Glutamatergic neuron (in vitro differentiated cells): ENCODE measurements around the gene ZFP36L1. TPM values are rescaled to one million over a fixed set of nuclear protein-coding genes. Genes with fewer than 3 reads are reported as not detected.

ENCODE experiments used
- DNase-seq: peaks from one replicate; pipeline ENCODE4 v3.0.0; 2022
- H3K27ac Mint-ChIP-seq: one replicate; pipeline ENCODE4 v1.8.0; 2020; ENCODE audit warnings: mild to moderate bottlenecking, mixed read lengths, inconsistent platforms; ENCODE audit not compliant: unreplicated experiment
- H3K27me3 Mint-ChIP-seq: one replicate; pipeline ENCODE4 v1.8.0; 2020; ENCODE audit warnings: mild to moderate bottlenecking, moderate library complexity, mixed read lengths, inconsistent platforms; ENCODE audit not compliant: unreplicated experiment
- H3K36me3 Mint-ChIP-seq: one replicate; pipeline ENCODE4 v1.8.0; 2020; ENCODE audit warnings: mild to moderate bottlenecking, mixed read lengths, inconsistent platforms; ENCODE audit not compliant: unreplicated experiment
- H3K4me1 Mint-ChIP-seq: one replicate; pipeline ENCODE4 v1.8.0; 2020; ENCODE audit warnings: mild to moderate bottlenecking, low read depth, mixed read lengths, inconsistent platforms; ENCODE audit not compliant: unreplicated experiment
- H3K4me3 Mint-ChIP-seq: one replicate; pipeline ENCODE4 v1.8.0; 2020; ENCODE audit warnings: mild to moderate bottlenecking, mixed read lengths, inconsistent platforms; ENCODE audit not compliant: unreplicated experiment
- H3K9me3 Mint-ChIP-seq: one replicate; pipeline ENCODE4 v1.8.0; 2020; ENCODE audit warnings: mild to moderate bottlenecking, moderate library complexity, mixed read lengths, inconsistent platforms; ENCODE audit not compliant: unreplicated experiment
- long read RNA-seq: library from polyadenylated mRNA; unstranded; transcript quantifications from one replicate; pipeline ENCODE4 v2.0.0, GENCODE V29; 2020; ENCODE audit not compliant: unreplicated experiment
- total RNA-seq: library from RNA; stranded (reverse); fragmentation: NEBNext Ultra II Directional; extraction: Animal tissue kit (Norgen Biotek cat#: 25700); gene quantifications from one replicate; pipeline ENCODE4 v1.2.1, GENCODE V29; 2021; ENCODE audit not compliant: unreplicated experiment
- TF ChIP-seq, protein P1 (sequence below): fragments of 200-600 bp; sonication (generic); IDR thresholded peaks from one replicate; pipeline ENCODE4 v1.5.0; 2021; ENCODE audit not compliant: partially characterized antibody, unreplicated experiment

The ZFP36L1 gene, protein sequence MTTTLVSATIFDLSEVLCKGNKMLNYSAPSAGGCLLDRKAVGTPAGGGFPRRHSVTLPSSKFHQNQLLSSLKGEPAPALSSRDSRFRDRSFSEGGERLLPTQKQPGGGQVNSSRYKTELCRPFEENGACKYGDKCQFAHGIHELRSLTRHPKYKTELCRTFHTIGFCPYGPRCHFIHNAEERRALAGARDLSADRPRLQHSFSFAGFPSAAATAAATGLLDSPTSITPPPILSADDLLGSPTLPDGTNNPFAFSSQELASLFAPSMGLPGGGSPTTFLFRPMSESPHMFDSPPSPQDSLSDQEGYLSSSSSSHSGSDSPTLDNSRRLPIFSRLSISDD
- 2.7 TPM for total RNA-seq
- long read RNA-seq, result 0 reads

DNA sequence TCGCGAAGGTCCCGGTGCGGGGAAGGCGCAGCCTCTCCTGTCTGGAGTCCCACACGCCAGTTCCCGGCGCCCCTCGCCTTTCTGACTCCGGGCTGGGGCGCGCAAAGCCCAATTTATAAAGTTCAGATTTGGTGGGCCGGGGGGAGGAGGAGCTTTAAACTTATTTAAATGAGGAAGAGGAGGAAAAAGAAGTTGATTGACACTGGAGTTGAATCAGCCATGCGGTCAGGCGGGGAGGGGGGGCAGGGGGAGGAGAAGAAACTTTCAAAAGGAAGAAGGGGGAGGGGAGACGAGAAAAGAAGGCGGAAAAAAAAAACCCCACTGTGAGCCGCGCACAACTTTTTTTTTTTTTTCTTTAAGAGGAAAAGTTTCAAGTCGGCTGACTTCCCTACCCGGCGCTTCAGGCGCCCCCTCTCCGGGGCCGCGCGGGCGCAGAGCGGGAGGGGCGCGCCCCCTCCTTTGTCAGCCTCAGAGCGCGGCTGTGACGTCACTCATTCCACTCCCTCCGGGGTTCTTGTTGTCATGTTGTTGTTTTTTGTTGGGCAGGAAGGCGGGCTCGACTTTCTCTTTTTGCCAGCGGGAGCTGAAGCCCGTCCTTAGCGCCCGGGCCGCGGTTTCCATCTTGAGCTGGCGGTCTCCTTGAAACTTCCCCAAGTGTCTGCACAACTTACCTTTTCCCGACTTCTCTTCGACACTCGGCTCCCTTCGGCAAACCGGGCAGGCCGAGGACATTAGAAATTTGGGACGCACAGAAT lies at the start of gene ZFP36L1:
Gene ZFP36L1, minus strand, starts transcription at position 89 of the 755 bp plus-strand sequence. CDS start 129 bp downstream, outside the sequence.
- Mint-ChIP-seq H3K27me3 (peaks cover 18% of the 10 kb centered on the region), H3K4me3 (peak within 1 kb of the TSS; percentile 95), H3K27ac (peak within 1 kb of the TSS; percentile 28), H3K9me3 (peaks cover 2% of the 10 kb centered on the region), H3K36me3 (no peaks in the 10 kb centered on the region), H3K4me1 (peaks cover 6% of the 10 kb centered on the region)
- peak; percentile 39 for DNase-seq
- TF ChIP-seq, protein P1, sequence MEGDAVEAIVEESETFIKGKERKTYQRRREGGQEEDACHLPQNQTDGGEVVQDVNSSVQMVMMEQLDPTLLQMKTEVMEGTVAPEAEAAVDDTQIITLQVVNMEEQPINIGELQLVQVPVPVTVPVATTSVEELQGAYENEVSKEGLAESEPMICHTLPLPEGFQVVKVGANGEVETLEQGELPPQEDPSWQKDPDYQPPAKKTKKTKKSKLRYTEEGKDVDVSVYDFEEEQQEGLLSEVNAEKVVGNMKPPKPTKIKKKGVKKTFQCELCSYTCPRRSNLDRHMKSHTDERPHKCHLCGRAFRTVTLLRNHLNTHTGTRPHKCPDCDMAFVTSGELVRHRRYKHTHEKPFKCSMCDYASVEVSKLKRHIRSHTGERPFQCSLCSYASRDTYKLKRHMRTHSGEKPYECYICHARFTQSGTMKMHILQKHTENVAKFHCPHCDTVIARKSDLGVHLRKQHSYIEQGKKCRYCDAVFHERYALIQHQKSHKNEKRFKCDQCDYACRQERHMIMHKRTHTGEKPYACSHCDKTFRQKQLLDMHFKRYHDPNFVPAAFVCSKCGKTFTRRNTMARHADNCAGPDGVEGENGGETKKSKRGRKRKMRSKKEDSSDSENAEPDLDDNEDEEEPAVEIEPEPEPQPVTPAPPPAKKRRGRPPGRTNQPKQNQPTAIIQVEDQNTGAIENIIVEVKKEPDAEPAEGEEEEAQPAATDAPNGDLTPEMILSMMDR, result no peak

DNA sequence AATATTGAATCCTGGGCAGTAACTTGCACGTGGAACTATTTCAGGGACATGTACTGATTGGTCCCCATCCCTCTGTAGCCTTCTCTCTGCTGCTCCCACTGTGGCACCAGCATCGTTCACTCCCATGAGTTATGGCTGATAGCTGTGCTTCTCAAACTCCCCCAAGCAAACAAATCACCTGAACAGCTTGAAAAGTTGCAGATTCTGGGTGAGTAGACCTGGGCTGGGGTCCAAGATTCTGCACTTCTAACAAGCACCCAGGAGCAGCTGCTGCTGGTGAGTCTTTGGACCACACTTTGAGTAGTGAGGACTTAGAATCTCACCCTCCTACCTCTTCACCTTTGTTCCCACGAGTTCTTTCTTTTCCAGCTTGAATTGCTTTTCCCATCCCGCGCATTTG lies 49.4 kb upstream of the ZFP36L1 start:
- TF ChIP-seq, protein P1, result no peak
- DNase-seq, result no peak
- Mint-ChIP-seq H3K36me3 (no peaks in the 10 kb centered on the region), H3K27me3 (no peaks in the 10 kb centered on the region), H3K9me3 (peaks cover 2% of the 10 kb centered on the region), H3K4me1 (no peaks in the 10 kb centered on the region), H3K27ac (no peak overlapping the region), H3K4me3 (no peak overlapping the region)

DNA sequence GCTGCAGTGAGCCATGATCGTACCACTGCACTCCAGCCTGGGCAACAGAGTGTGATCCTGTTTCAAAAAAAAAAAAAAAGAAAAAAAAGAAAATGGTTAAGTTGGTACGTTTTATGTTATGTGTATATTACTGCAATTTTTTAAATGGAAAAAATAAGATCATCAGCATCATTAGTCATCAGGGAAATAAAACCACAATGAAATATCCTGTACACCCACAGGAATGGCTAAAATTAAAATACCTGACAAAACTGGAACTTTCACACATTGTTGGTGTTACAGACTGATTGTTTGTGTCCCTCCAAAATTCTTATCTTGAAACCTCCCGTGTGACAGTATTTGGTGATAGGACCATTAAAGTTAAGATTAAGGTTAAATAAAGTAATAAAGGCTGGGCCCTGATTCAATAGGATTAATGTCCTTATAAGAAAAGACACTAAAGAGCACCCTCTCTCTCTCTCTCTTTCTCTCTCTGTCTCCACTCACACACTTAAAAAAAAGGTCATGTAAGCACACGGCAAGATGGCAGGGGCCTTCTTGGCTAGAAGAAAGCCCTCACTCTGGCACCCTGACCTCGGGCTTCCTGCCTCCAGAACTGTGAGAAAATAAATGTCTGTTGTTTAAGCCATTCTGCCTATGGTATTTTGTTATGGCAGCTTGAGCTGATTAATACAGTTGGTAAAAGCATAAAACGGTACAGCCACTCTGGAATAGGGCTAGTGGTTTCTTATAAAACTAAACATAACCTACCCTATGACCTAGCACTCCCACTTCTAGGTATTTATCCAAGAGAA lies 48.3 kb upstream of the ZFP36L1 start:
- TF ChIP-seq, protein P1, result no peak
- Mint-ChIP-seq H3K9me3 (peaks cover 12% of the 10 kb centered on the region), H3K36me3 (peaks cover 6% of the 10 kb centered on the region), H3K4me1 (no peaks in the 10 kb centered on the region), H3K4me3 (no peak overlapping the region), H3K27me3 (peaks cover 1% of the 10 kb centered on the region), H3K27ac (no peak overlapping the region)
- DNase-seq, result no peak

DNA sequence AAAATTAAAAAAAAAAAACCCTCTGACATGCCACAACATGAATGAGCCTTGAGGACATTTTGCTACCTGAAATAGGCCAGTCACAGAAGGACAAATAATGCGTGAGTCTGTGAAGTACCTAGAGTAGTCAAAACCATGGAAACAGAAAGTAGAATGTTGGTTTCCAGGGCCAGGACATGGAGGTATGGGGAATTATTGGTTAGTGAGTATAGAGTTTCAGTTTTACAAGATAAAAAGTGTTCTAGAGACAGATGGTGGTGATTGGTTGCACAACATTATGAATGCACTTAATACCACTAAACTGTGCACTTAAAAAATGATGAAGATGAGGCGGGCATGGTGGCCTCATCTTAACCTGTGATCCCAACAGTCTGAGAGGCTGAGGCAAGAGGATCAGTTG lies 47.6 kb upstream of the ZFP36L1 start:
- H3K27me3 Mint-ChIP-seq, result peaks cover 1% of the 10 kb centered on the region
- no peaks in the 10 kb centered on the region for H3K4me1 Mint-ChIP-seq
- H3K36me3 Mint-ChIP-seq, result peaks cover 13% of the 10 kb centered on the region
- TF ChIP-seq, protein P1, result no peak
- H3K4me3 Mint-ChIP-seq, result no peak overlapping the region
- H3K27ac Mint-ChIP-seq, result no peak overlapping the region
- peaks cover 12% of the 10 kb centered on the region for H3K9me3 Mint-ChIP-seq
- DNase-seq, result no peak
